Measurements from ENCODE around the gene METTL26. TPM values are rescaled to one million over a fixed set of nuclear protein-coding genes. Genes with fewer than 3 reads are reported as not detected.

The METTL26 gene
- total RNA-seq, 4 donors from 2014 or later, result 147 to 204 (median 176) TPM

DNA sequence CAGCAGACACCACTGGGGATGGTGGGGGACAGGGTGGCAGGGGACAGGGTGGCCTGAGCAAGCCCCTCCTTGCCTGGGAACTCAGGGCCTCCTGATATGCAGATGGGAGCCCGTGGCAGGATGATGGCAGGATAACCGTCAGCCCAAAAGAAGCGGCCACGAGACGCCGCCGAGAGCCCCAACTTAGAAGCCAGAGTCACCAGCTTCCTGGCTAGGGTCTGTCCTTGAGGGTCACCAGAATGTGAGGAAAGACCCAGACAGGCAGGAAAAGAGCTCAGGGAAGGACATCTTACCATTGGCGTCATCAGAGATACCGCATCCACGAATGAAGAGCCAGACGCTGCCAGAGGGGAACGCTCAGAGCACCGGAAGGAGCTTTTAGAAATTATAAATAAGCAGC is 26.8 kb downstream of the METTL26 start:
- Histone ChIP-seq H3K36me3 (peaks cover 0 to 16% (median 0%) of the 10 kb centered on the region in 3 donors), H3K9me3 (no peaks in the 10 kb centered on the region), H3K27ac (no peak overlapping the region), H3K4me1 (peaks cover 0 to 26% (median 10%) of the 10 kb centered on the region in 4 donors), H3K27me3 (no peaks in the 10 kb centered on the region), H3K4me3 (no peak overlapping the region)
- DNase-seq (ENCODE audit: low spot score in 2 of 2), result no peak
- no peak for TF ChIP-seq EP300 (IDR thresholded peaks at IDR 0.05)
- WGBS, 2 donors, result 84 to 85% methylated on average over 13 of the region's 13 CpGs

GRCh38 chr16:608019-608418 is 28.1 kb downstream of the METTL26 start:
- peaks cover 0 to 6% (median 0%) of the 10 kb centered on the region in 3 donors for H3K36me3 ChIP-seq
- 80 to 82% methylated on average over 10 of the region's 10 CpGs for WGBS, 2 donors
- no peak overlapping the region for H3K4me3 ChIP-seq
- H3K27me3 ChIP-seq, result no peaks in the 10 kb centered on the region
- TF ChIP-seq, protein P1, sequence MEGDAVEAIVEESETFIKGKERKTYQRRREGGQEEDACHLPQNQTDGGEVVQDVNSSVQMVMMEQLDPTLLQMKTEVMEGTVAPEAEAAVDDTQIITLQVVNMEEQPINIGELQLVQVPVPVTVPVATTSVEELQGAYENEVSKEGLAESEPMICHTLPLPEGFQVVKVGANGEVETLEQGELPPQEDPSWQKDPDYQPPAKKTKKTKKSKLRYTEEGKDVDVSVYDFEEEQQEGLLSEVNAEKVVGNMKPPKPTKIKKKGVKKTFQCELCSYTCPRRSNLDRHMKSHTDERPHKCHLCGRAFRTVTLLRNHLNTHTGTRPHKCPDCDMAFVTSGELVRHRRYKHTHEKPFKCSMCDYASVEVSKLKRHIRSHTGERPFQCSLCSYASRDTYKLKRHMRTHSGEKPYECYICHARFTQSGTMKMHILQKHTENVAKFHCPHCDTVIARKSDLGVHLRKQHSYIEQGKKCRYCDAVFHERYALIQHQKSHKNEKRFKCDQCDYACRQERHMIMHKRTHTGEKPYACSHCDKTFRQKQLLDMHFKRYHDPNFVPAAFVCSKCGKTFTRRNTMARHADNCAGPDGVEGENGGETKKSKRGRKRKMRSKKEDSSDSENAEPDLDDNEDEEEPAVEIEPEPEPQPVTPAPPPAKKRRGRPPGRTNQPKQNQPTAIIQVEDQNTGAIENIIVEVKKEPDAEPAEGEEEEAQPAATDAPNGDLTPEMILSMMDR (IDR thresholded peaks at IDR 0.05), result no peak
- TF ChIP-seq EP300 (IDR thresholded peaks at IDR 0.05) (no peak), POLR2A (IDR thresholded peaks at IDR 0.05) (no peak)
- H3K4me1 ChIP-seq, result peaks cover 0 to 26% (median 10%) of the 10 kb centered on the region in 4 donors
- no peak for DNase-seq (ENCODE audit: low spot score in 2 of 2)
- H3K9me3 ChIP-seq, result no peaks in the 10 kb centered on the region
- H3K27ac ChIP-seq, result no peak overlapping the region

- DNase-seq (ENCODE audit: low spot score in 2 of 2), result no peak
- peaks cover 0 to 11% (median 0%) of the 10 kb centered on the region in 3 donors for H3K36me3 ChIP-seq
- TF ChIP-seq EP300 (IDR thresholded peaks at IDR 0.05) (no peak), POLR2A (IDR thresholded peaks at IDR 0.05) (no peak)
- TF ChIP-seq, protein P1 (IDR thresholded peaks at IDR 0.05), result no peak
- no peaks in the 10 kb centered on the region for H3K9me3 ChIP-seq
- no peak overlapping the region for H3K27ac ChIP-seq
- peaks cover 0 to 26% (median 10%) of the 10 kb centered on the region in 4 donors for H3K4me1 ChIP-seq
- H3K27me3 ChIP-seq, result no peaks in the 10 kb centered on the region
- no peak overlapping the region for H3K4me3 ChIP-seq
- WGBS, 2 donors, result 93 to 97% methylated on average over 15 to 21 of the region's 22 CpGs
These were observed 29.3 kb downstream of the METTL26 start for GRCh38 chr16:606656-607307.

DNA sequence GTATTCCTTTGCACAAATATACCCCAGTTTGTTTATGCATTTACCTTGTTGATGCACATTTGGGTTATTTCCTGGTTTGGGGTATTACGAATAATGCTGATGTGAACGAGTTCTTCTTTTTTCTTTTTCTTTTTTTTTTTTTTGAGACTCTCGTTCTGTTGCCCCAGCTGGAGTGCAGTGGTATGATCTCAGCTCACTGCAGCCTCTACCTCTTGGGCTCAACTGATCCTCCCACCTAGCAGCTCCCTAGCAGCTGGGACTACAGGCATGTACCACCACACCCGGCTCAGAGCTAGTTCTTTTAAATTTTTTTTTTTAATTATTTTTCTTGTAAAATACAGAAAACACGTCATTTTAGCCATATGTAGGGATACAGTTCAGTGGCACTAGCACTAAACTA is 32.2 kb downstream of the METTL26 start:
- Histone ChIP-seq H3K27ac (no peak overlapping the region), H3K36me3 (peaks cover 0 to 16% (median 4%) of the 10 kb centered on the region in 3 donors), H3K9me3 (no peaks in the 10 kb centered on the region), H3K4me3 (no peak overlapping the region), H3K4me1 (peaks cover 0 to 2% (median 0%) of the 10 kb centered on the region in 4 donors), H3K27me3 (no peaks in the 10 kb centered on the region)
- no peak for DNase-seq (ENCODE audit: low spot score in 2 of 2)
- WGBS, 2 donors, result 75 to 77% methylated on average over 5 of the region's 5 CpGs
- TF ChIP-seq POLR2A (IDR thresholded peaks at IDR 0.05) (no peak), EP300 (IDR thresholded peaks at IDR 0.05) (no peak)
- TF ChIP-seq, protein P1 (IDR thresholded peaks at IDR 0.05), result no peak

GRCh38 chr16:600781-601180 is 35.3 kb downstream of the METTL26 start:
- H3K27ac ChIP-seq, result no peak overlapping the region
- no peak for TF ChIP-seq POLR2A (IDR thresholded peaks at IDR 0.05)
- TF ChIP-seq, protein P1 (IDR thresholded peaks at IDR 0.05), result no peak
- TF ChIP-seq EP300 (IDR thresholded peaks at IDR 0.05), result no peak
- no peaks in the 10 kb centered on the region for H3K27me3 ChIP-seq
- peaks cover 0 to 34% (median 4%) of the 10 kb centered on the region in 3 donors for H3K36me3 ChIP-seq
- H3K4me3 ChIP-seq, result no peak overlapping the region
- no peak for DNase-seq (ENCODE audit: low spot score in 2 of 2)
- no peaks in the 10 kb centered on the region for H3K9me3 ChIP-seq
- WGBS, 2 donors, result 54 to 61% methylated on average over 7 of the region's 7 CpGs
- H3K4me1 ChIP-seq, result no peaks in the 10 kb centered on the region
